Activated B cell treated with CpG ODN at 0.5 μM for 24 hours (primary cell): ENCODE measurements around the gene TMED1. TPM values are rescaled to one million over a fixed set of nuclear protein-coding genes. Genes with fewer than 3 reads are reported as not detected.
"Not testable (repeated sequence)": the region's sequence is repeated elsewhere in the genome, so short reads cannot be mapped to it uniquely, and the experiment has no call there.

Experiments used
- ATAC-seq: fragments of 200-7000 bp; cut with Tn5 transposase; one replicate; pipeline ENCODE4 v1.10.0; 2021; ENCODE audit warnings: low read depth, mild to moderate bottlenecking, moderate library complexity
- CTCF ChIA-PET: fragments of 350-600 bp; sonication (Branson Sonifier 250); formaldehyde crosslinking; loops from one replicate; lab custom pipeline; 2021; ENCODE audit warnings: antibody characterized with exemption; lab: Charles Lee
- POLR2A ChIA-PET: fragments of 350-600 bp; sonication (Branson Sonifier 250); formaldehyde crosslinking; loops from one replicate; lab custom pipeline; 2021; ENCODE audit warnings: antibody characterized with exemption; lab: Charles Lee
- DNase-seq: peaks from one replicate; pipeline ENCODE4 v3.0.0; 2022
- H3K27ac Mint-ChIP-seq: one replicate; pipeline ENCODE4 v1.8.0; 2020; ENCODE audit warnings: mixed read lengths
- H3K27me3 Mint-ChIP-seq: one replicate; pipeline ENCODE4 v1.8.0; 2021; ENCODE audit warnings: mixed read lengths
- H3K36me3 Mint-ChIP-seq: one replicate; pipeline ENCODE4 v1.8.0; 2021; ENCODE audit warnings: low read depth, mixed read lengths
- H3K4me1 Mint-ChIP-seq: one replicate; pipeline ENCODE4 v1.8.0; 2021; ENCODE audit warnings: mixed read lengths
- H3K4me3 Mint-ChIP-seq: one replicate; pipeline ENCODE4 v1.8.0; 2020; ENCODE audit warnings: mild to moderate bottlenecking, mixed read lengths
- H3K9me3 Mint-ChIP-seq: one replicate; pipeline ENCODE4 v1.8.0; 2020; ENCODE audit warnings: mixed read lengths
- intact Hi-C: fragments of 100-400 bp; cut with micrococcal nuclease; formaldehyde crosslinking; loops from one replicate; pipeline ENCODE4 v1.15.1; 2024
- total RNA-seq: library from RNA; stranded (reverse); gene quantifications from 2 replicates; pipeline ENCODE4 v1.2.3, GENCODE V29; 2022
- TF ChIP-seq, protein P1 (sequence below): fragments of 200-600 bp; IDR thresholded peaks from one replicate; pipeline ENCODE4 v1.8.0; 2022; ENCODE audit warnings: antibody characterized with exemption, mild to moderate bottlenecking

The TMED1 gene
- total RNA-seq, 1 donor from 2014 or later = 11.9 TPM

DNA sequence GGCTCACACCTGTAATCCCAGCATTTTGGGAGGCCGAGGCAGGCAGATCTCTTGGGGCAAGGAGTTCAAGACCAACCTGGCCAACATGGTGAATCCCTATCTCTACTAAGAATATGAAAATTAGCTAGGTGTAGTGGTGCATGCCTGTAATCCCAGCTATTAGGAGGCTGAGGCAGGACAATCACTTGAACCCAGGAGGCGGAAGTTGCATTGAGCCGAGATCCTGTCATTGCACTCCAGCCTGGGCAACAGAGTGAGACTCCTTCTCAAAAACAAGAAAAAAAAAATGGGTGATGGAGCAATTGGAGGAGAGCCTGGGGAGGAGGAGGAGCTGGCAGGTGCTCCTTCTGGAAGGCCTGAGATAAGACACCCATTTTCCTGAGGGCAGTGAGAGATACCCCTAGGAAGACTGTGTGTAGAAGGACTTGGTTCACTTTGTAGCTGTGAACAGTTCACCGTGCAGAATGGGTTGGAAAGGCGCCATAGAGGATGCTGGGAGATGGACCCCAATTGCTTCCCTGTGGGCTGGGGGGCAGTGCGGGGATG is 26.6 kb upstream of the TMED1 start:
- Mint-ChIP-seq H3K27ac (no peak overlapping the region), H3K27me3 (no peaks in the 10 kb centered on the region), H3K9me3 (no peaks in the 10 kb centered on the region), H3K4me1 (peaks cover 16% of the 10 kb centered on the region), H3K4me3 (no peak overlapping the region), H3K36me3 (no peaks in the 10 kb centered on the region)
- POLR2A ChIA-PET = no interaction called here
- no peak for DNase-seq
- TF ChIP-seq, protein P1, sequence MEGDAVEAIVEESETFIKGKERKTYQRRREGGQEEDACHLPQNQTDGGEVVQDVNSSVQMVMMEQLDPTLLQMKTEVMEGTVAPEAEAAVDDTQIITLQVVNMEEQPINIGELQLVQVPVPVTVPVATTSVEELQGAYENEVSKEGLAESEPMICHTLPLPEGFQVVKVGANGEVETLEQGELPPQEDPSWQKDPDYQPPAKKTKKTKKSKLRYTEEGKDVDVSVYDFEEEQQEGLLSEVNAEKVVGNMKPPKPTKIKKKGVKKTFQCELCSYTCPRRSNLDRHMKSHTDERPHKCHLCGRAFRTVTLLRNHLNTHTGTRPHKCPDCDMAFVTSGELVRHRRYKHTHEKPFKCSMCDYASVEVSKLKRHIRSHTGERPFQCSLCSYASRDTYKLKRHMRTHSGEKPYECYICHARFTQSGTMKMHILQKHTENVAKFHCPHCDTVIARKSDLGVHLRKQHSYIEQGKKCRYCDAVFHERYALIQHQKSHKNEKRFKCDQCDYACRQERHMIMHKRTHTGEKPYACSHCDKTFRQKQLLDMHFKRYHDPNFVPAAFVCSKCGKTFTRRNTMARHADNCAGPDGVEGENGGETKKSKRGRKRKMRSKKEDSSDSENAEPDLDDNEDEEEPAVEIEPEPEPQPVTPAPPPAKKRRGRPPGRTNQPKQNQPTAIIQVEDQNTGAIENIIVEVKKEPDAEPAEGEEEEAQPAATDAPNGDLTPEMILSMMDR = no peak
- CTCF ChIA-PET = interaction anchor here (1.5 to 2.3 kb wide), 2 partner anchors 10 to 160 kb away, joined by 3 to 7 read pairs; no protein-coding TSS in a partner anchor
- intact Hi-C loops = no loop called here
- no peak for ATAC-seq

DNA sequence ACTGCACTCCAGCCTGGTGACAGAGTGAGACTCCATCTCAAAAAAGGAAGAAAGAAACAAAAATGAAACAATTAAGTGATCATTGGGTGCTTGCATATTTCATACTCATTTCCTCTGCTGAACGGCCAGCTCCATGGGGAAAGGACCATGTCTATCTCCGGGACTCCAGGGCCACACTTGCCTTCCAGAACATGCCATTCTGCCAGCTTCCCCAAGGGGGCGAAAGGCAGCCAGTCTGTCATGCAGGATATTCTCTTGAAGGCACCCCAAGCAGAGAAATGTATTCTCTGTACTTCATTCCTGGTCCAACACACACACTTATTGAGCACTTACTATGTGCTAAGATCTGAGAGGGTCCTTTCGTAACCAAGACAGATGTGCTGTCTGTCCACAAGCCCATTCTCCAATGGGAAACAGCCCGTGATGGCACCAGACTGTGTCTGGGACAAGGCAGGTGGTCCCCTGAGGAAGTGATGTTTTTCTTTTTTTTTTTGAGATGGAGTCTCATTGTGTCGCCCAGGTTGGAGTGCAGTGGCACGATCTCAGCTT is 25.2 kb upstream of the TMED1 start:
- CTCF ChIA-PET = interaction anchor here (0.7 to 1.5 kb wide), 2 partner anchors 144 to 159 kb away, joined by 3 to 5 read pairs; partner anchors contain the start of gene DNM2
- no peaks in the 10 kb centered on the region for H3K9me3 Mint-ChIP-seq
- H3K4me1 Mint-ChIP-seq = peaks cover 12% of the 10 kb centered on the region
- no peak for DNase-seq
- intact Hi-C loops = no loop called here
- H3K27me3 Mint-ChIP-seq = no peaks in the 10 kb centered on the region
- H3K27ac Mint-ChIP-seq = no peak overlapping the region
- POLR2A ChIA-PET = no interaction called here
- no peak for ATAC-seq
- H3K36me3 Mint-ChIP-seq = no peaks in the 10 kb centered on the region
- no peak overlapping the region for H3K4me3 Mint-ChIP-seq
- TF ChIP-seq, protein P1 = no peak

GRCh38 chr19:10858204-10858828 is 22.3 kb upstream of the TMED1 start:
- Mint-ChIP-seq H3K27me3 (no peaks in the 10 kb centered on the region), H3K27ac (no peak overlapping the region), H3K4me1 (peaks cover 4% of the 10 kb centered on the region), H3K36me3 (no peaks in the 10 kb centered on the region), H3K9me3 (no peaks in the 10 kb centered on the region), H3K4me3 (no peak overlapping the region)
- DNase-seq (no peak), ATAC-seq (no peak)
- POLR2A ChIA-PET = interaction anchor here (0.7 kb wide), 2 partner anchors 13 to 156 kb away, joined by 7 to 9 read pairs; no protein-coding TSS in a partner anchor
- TF ChIP-seq, protein P1 = no peak
- intact Hi-C loops = no loop called here
- CTCF ChIA-PET = interaction anchor here (0.8 to 1.1 kb wide), 3 partner anchors 15 to 141 kb away, joined by 3 to 6 read pairs (median 3); partner anchors contain the start of gene DNM2

- ChIA-PET CTCF (interaction anchor here (1.4 kb wide), 1 partner anchor 9 kb away, joined by 4 read pairs; no protein-coding TSS in a partner anchor), POLR2A (interaction anchor here (0.6 kb wide), 1 partner anchor 401 kb away, joined by 4 read pairs; no protein-coding TSS in a partner anchor)
- H3K4me3 Mint-ChIP-seq, ATAC-seq, H3K36me3 Mint-ChIP-seq, H3K27me3 Mint-ChIP-seq, intact Hi-C loops, H3K27ac Mint-ChIP-seq, H3K4me1 Mint-ChIP-seq, DNase-seq, H3K9me3 Mint-ChIP-seq: not testable (repeated sequence)
Measured at GRCh38 chr19:10856899-10857298, 20.9 kb upstream of the TMED1 start.

DNA sequence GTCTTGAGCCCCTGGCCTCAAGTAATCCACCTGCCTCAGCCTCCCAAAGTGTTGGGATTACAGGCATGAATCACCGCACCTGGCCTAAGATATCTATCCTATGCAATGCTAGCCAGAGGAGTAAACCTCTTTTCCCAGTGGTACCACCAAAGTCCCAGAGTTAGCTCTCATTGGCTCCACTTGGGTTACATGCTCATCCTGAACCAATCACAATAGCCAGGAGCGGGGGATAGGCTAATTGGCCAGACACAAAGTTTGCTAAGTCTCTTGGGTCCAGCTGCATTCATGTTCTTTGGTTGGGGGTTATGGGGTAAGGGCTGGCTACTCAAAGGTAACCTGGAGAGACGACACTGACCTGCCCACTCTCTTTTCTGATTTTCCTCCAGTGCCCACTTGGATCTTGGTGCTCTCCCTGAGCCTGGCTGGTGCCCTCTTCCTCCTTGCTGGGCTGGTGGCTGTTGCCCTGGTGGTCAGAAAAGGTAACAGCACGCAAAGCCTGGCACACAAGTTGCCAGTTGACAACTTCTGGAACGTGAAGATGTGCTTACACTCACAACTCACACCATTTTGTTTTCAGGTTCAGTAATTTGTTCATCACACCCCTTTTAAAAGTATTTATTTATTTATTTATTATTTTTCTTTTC is 20.0 kb upstream of the TMED1 start:
- TF ChIP-seq, protein P1 = no peak
- intact Hi-C loops = no loop called here
- DNase-seq (no peak), ATAC-seq (no peak)
- Mint-ChIP-seq H3K27me3 (no peaks in the 10 kb centered on the region), H3K36me3 (no peaks in the 10 kb centered on the region), H3K9me3 (no peaks in the 10 kb centered on the region), H3K27ac (no peak overlapping the region), H3K4me1 (peaks cover under 1% of the 10 kb centered on the region), H3K4me3 (no peak overlapping the region)
- CTCF ChIA-PET = interaction anchor here (1.4 to 2.2 kb wide), 2 partner anchors 8 to 10 kb away, joined by 4 to 12 read pairs; no protein-coding TSS in a partner anchor
- POLR2A ChIA-PET = interaction anchor here (0.6 kb wide), 1 partner anchor 400 kb away, joined by 4 read pairs; no protein-coding TSS in a partner anchor
